Lower leg skin (tissue), 3 donors: Measurements from ENCODE around the gene ATN1.

Experiments
- POLR2A ChIP-seq, 2 donors: fragments of 450-650 bp; IDR thresholded peaks; one replicate each; pipeline ENCODE4 v1.6.1; 2016 to 2017; ENCODE audit warnings: antibody characterized with exemption in 2 of 2, mild to moderate bottlenecking in 1 of 2, moderate library complexity in 1 of 2
- TF ChIP-seq, protein P1 (sequence below), 3 donors: fragments of 450-650 bp; IDR thresholded peaks; one replicate each; pipeline ENCODE4 v1.5.1; 2016; ENCODE audit warnings: antibody characterized with exemption in 3 of 3, mild to moderate bottlenecking in 3 of 3, moderate library complexity in 2 of 3

- TF ChIP-seq, protein P1, sequence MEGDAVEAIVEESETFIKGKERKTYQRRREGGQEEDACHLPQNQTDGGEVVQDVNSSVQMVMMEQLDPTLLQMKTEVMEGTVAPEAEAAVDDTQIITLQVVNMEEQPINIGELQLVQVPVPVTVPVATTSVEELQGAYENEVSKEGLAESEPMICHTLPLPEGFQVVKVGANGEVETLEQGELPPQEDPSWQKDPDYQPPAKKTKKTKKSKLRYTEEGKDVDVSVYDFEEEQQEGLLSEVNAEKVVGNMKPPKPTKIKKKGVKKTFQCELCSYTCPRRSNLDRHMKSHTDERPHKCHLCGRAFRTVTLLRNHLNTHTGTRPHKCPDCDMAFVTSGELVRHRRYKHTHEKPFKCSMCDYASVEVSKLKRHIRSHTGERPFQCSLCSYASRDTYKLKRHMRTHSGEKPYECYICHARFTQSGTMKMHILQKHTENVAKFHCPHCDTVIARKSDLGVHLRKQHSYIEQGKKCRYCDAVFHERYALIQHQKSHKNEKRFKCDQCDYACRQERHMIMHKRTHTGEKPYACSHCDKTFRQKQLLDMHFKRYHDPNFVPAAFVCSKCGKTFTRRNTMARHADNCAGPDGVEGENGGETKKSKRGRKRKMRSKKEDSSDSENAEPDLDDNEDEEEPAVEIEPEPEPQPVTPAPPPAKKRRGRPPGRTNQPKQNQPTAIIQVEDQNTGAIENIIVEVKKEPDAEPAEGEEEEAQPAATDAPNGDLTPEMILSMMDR (IDR thresholded peaks at IDR 0.05), result no peak
- TF ChIP-seq POLR2A (IDR thresholded peaks at IDR 0.05), result no peak
These were observed 18.2 kb upstream of the ATN1 start for GRCh38 chr12:6909421-6910145.
